Renal cortex interstitium (tissue), 11 donors: Measurements from ENCODE around the gene ZNF586. TPM values are rescaled to one million over a fixed set of nuclear protein-coding genes. Genes with fewer than 3 reads are reported as not detected.
A peak's percentile ranks its signal among the peaks of the same experiment; 100 is the strongest.
"Not testable (repeated sequence)": the region's sequence is repeated elsewhere in the genome, so short reads cannot be mapped to it uniquely, and the experiment has no call there.

ENCODE experiments used
- DNase-seq, 11 donors: peaks; one replicate each; pipeline ENCODE4 v3.0.0-alpha.2; 2013; ENCODE audit warnings: low read depth in 9 of 11, low spot score in 4 of 11; ENCODE audit errors: extremely low read depth in 1 of 11
- polyA plus RNA-seq, 3 donors: library from polyadenylated mRNA; unstranded; fragments of 120-200 nt; gene quantifications; one replicate each; pipeline ENCODE4 v1.2.1, GENCODE V29; 2013; ENCODE audit not compliant: insufficient read length in 3 of 3

Gene ZNF586
- polyA plus RNA-seq, 3 donors: 21.2 to 29.9 (median 23.7) TPM

GRCh38 chr19:57779220-57779845 is 9.9 kb downstream of the ZNF586 start:
- no peak for DNase-seq

- DNase-seq: no peak
Measured at GRCh38 chr19:57786286-57786685, 16.8 kb downstream of the ZNF586 start.

- no peak for DNase-seq
Measured at GRCh38 chr19:57786906-57787305, 17.4 kb downstream of the ZNF586 start.

GRCh38 chr19:57788114-57788692 is 18.7 kb downstream of the ZNF586 start:
- no peak for DNase-seq

GRCh38 chr19:57789288-57789687 is 19.8 kb downstream of the ZNF586 start:
- no peak for DNase-seq

- DNase-seq: not testable (repeated sequence)
Measured at GRCh38 chr19:57796580-57796979, 27.1 kb downstream of the ZNF586 start.

- DNase-seq: no peak
Measured at GRCh38 chr19:57800696-57801095, 31.2 kb downstream of the ZNF586 start.

DNA sequence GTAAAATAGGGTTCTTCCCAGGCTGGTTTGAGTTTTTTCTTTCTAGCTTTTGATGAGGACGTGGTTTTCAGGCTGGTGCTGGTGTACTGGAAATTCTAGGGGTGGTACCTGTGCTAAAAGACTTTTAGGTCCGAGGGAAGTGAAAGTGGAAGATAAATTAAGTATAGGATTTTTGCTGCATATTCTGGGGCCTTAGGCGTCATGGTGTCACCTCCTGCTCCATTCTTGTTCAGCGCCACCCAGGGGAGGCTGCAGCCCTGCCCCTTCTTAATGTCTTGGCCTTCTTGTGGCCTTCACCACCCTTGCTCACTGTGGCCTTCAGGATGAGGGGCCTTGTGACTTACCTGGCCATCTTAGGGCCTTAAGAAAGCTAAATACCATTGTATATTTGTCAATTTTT is 32.8 kb downstream of the ZNF586 start:
- DNase-seq: no peak

DNA sequence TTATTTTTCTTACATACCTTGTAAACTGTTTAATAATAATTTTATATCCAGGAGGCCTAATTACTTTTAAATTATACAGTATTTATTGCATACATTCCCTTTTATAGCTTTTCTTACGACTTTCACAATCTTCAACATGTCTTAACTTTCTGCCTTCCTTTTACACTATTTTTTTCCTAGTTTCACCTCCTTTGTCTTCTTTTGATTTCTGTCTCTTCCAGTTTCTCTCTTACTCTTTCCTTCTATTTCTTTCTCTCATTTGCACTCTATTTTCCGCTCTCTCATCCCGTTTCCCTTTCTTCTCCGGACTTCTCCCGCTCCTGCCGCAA is 33.8 kb downstream of the ZNF586 start:
- DNase-seq: no peak

- peak in 4 of 11 donors; percentile 39 to 54 (median 49) for DNase-seq
Measured at GRCh38 chr19:57803594-57804325, 34.3 kb downstream of the ZNF586 start.

DNA sequence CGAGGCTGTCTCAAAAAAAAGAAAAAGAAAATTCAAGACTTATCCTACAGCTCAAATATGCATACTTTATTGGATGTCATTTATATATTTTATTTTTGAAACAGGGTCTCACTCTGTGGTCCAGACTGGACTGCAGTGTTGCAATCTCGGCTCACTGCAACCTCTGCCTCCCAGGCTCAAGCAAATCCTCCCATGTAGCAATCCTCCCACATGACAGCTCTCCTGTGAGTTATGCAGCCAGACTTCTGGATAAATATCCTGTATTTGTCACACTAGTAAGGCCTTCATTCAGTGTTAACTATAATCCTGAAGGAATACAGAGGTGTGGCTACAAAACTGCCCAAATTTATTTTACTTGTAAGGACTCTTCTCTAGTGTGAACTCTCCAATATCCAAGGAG is 38.1 kb downstream of the ZNF586 start:
- DNase-seq: no peak

- not testable (repeated sequence) for DNase-seq
Measured at GRCh38 chr19:57810410-57811295, 41.2 kb downstream of the ZNF586 start.

DNA sequence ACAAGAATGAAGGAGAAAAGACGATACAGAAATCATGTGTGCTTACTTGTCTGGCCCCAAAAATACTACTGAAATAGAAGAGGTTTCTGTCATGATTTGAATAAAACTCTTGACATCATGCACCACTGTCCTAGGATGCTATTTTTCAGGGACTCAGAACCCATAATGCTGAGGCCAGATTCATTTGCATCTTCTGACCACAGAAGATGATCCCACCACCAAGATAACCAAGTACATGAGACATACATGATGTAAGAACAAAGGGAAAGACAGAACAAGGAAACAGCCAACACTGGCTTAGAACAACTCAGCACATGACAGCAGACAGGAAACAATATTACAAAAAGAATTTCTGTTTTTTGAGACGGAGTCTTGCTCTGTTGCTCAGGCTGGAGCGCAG is 42.8 kb downstream of the ZNF586 start:
- no peak for DNase-seq

GRCh38 chr19:57812975-57813820 is 43.7 kb downstream of the ZNF586 start:
- not testable (repeated sequence) for DNase-seq

GRCh38 chr19:57813919-57814504 is 44.5 kb downstream of the ZNF586 start:
- no peak for DNase-seq

GRCh38 chr19:57814505-57815246 is 45.2 kb downstream of the ZNF586 start, which contains the start of gene ZNF552:
ZNF552 (minus strand) TSS chr19:57814913; CDS start chr19:57814743, 170 bp downstream.
- DNase-seq: peak; percentile 77 to 97 (median 87)

DNA sequence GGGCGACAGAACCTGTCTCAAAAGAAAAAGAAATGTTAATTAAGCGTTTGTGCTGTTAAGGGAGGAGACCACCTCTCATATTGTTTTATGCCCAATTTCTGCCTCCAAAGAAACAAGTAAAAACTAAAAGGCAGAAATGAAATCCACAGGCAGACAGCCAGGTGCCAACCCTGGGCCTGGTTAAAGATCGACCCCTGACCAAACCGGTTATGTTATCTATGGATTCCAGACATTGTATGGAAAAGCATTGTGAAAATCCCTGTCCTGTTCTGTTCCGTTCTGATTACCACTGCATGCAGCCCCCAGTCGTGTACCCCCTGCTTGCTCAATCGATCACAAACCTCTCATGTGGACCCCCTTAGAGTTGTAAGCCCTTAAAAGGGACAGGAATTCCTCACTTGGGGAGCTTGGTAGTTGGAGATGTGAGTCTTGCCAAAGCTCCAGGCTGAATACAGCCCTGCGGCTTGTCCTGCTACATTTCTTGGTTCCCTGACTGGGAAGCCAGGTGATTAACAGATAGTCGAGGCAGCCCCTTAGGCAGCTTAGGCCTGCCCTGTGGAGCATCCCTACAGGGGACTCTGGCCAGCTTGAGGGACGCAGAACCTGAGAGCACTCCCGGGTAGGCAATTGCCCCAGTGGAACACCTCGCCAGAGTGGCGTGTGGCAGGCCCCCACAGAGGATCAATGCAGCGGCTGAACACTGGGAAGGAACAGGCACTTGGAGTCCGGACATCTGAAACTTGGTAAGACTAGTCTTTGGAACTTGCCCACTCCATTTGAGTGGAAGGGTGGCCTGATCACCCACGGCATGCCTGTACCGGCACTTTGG is 46.0 kb downstream of the ZNF586 start:
- no peak for DNase-seq
